Measurements from ENCODE around the gene CCDC183.
"Not testable (repeated sequence)": the region's sequence is repeated elsewhere in the genome, so short reads cannot be mapped to it uniquely, and the experiment has no call there.

The CCDC183 gene

DNA sequence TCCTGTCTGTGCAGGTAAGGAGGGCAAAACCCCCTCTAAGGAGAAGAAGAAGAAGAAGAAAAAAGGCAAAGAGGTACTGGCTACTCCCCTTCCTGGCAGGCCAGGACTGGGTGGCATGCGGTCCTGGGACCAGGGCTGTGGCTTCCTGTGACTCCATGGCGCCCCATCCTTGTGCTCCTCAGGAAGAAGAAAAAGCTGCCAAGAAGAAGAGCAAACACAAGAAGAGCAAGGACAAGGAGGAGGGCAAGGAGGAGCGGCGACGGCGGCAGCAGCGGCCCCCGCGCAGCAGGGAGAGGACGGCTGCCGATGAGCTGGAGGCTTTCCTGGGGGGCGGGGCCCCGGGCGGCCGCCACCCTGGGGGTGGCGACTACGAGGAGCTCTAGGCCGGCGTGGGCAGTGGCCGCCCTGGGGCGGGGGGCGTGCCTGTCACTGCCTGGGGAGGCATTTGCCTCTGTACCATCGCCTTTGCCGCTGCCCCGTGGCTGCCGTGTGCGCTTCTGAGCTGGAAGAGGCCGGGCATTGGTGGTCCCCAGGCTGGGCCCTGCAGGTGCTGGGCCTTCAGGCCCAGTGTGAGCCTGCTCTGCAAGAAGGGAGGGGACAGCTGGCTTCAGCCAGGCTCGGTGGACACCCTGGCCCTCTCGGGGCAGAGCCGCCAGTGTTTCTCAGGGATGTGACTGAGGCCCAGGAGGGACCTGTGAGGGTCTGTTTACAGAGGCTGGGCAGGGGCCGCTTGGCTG, 44.2 kb downstream of the CCDC183 start:
- Mint-ChIP-seq H3K4me1 (ENCODE audit: low read depth in 2 of 2) (peaks cover 11 to 12% of the 10 kb centered on the region in 2 donors), H3K27ac (no peak overlapping the region), H3K27me3 (no peaks in the 10 kb centered on the region), H3K36me3 (ENCODE audit: insufficient read depth) (peaks cover 31% of the 10 kb centered on the region), H3K9me3 (no peaks in the 10 kb centered on the region), H3K4me3 (no peak overlapping the region)
- ATAC-seq (replicated peaks) (no peak), DNase-seq (no peak)

GRCh38 chr9:136840877-136841645, 44.9 kb downstream of the CCDC183 start:
- DNase-seq: no peak
- H3K4me3 Mint-ChIP-seq: peak overlapping the region in 1 of 2 donors; percentile 92
- peaks cover 11 to 12% of the 10 kb centered on the region in 2 donors for H3K4me1 Mint-ChIP-seq (ENCODE audit: low read depth in 2 of 2)
- no peak for ATAC-seq (replicated peaks)
- H3K36me3 Mint-ChIP-seq (ENCODE audit: insufficient read depth): peaks cover 31% of the 10 kb centered on the region
- H3K9me3 Mint-ChIP-seq: no peaks in the 10 kb centered on the region
- peak overlapping the region in 1 of 2 donors; percentile 88 for H3K27ac Mint-ChIP-seq
- H3K27me3 Mint-ChIP-seq: no peaks in the 10 kb centered on the region

GRCh38 chr9:136841646-136842379, 45.7 kb downstream of the CCDC183 start:
- Mint-ChIP-seq H3K36me3 (ENCODE audit: insufficient read depth) (peaks cover 38% of the 10 kb centered on the region), H3K4me3 (peak overlapping the region; percentile 91 to 92), H3K4me1 (ENCODE audit: low read depth in 2 of 2) (peaks cover 12 to 13% of the 10 kb centered on the region in 2 donors), H3K27ac (peak overlapping the region; percentile 79 to 88)
- not testable (repeated sequence) for H3K27me3 Mint-ChIP-seq; DNase-seq; H3K9me3 Mint-ChIP-seq; ATAC-seq (replicated peaks)

DNA sequence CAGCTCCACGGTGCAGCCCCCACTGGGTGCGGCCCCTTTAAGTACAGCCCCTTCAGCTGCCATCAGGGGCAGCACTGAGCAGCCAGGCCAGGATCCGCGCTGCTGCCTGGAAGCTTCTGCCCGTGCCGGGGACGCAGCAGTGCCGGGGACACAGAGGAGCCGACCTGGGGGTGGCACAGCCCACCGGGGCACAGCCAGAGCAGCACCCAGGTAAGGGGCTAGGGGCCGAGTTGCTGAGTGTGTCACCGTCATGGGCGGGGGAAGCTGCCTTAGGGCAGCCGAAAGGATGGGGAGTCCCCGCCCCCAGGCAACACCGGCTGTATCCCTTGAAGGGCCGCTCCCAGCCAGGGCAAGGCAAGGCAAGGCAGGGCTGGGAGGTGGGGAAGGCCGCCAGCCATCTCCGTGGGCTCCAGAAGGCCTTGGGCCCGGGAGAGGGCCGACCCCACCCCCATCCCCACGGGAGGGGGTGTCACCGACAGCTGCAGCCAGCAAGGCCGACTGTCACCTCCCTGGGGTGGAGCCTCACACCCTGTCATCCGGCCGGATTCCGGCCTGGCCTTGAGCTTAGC, 46.3 kb downstream of the CCDC183 start, which contains the start of gene AJM1:
Gene AJM1, plus strand, starts transcription at position 99 of the 569 bp plus-strand sequence. CDS start 1,937 bp downstream, outside the sequence.
- H3K9me3 Mint-ChIP-seq, H3K27me3 Mint-ChIP-seq: not testable (repeated sequence)
- H3K36me3 Mint-ChIP-seq (ENCODE audit: insufficient read depth): peaks cover 44% of the 10 kb centered on the region
- peaks cover 13% of the 10 kb centered on the region in 2 donors for H3K4me1 Mint-ChIP-seq (ENCODE audit: low read depth in 2 of 2)
- DNase-seq (peak; percentile 80 to 86 (median 81)), ATAC-seq (replicated peaks) (peak; percentile 90)
- H3K27ac Mint-ChIP-seq: peak within 1 kb of the TSS; percentile 79 to 88
- peak within 1 kb of the TSS; percentile 91 to 92 for H3K4me3 Mint-ChIP-seq

GRCh38 chr9:136843159-136843800, 47.1 kb downstream of the CCDC183 start:
- DNase-seq; H3K9me3 Mint-ChIP-seq; ATAC-seq (replicated peaks): not testable (repeated sequence)
- Mint-ChIP-seq H3K4me1 (ENCODE audit: low read depth in 2 of 2) (peaks cover 20% of the 10 kb centered on the region in 2 donors), H3K27ac (peak overlapping the region in 1 of 2 donors; percentile 70), H3K36me3 (ENCODE audit: insufficient read depth) (peaks cover 47% of the 10 kb centered on the region), H3K4me3 (peak overlapping the region; percentile 69 to 76), H3K27me3 (peaks cover 0 to 11% of the 10 kb centered on the region in 2 donors)

- Mint-ChIP-seq H3K4me1 (ENCODE audit: low read depth in 2 of 2) (peaks cover 20 to 22% of the 10 kb centered on the region in 2 donors), H3K27me3 (peaks cover 0 to 11% of the 10 kb centered on the region in 2 donors), H3K36me3 (ENCODE audit: insufficient read depth) (peaks cover 54% of the 10 kb centered on the region), H3K27ac (peak overlapping the region in 1 of 2 donors; percentile 70), H3K4me3 (peak overlapping the region; percentile 69 to 76)
- ATAC-seq (replicated peaks) (peak; percentile 3), DNase-seq (peak; percentile 55 to 66 (median 61))
- not testable (repeated sequence) for H3K9me3 Mint-ChIP-seq
These were observed 47.9 kb downstream of the CCDC183 start for GRCh38 chr9:136843801-136844740.

DNA sequence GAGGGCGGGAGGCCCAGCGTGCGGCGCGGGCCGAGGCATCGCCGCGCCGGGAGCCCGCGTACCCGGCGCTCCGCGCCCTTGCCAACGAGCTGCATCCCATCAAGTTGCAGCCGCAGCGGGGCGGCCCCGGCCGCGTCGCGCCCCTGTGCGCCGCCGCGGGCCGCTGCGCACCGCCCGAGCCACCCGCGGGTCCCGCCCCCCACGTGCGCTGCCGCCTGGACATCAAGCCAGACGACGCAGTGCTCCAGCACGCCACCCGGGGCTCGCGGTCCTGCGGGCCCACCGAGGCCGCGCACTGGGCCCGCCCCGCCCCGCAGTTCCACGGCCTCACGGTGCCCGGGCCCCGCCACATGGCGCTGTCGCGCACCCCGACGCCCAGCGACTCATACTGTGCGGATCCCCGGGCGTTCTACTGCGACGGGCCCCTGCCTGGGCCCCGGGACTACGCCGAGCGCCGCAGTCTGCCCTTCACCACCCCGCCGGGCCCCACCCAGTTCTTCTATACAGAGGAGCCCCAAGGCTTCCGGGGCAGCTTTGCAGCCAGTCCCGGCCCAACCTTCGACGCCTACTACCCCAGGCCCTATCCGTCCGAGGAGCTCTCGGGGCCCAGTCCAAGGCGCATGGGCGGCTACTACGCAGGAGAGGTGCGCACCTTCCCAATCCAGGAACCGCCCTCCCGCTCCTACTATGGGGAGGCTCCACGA, 48.8 kb downstream of the CCDC183 start:
- Mint-ChIP-seq H3K4me1 (ENCODE audit: low read depth in 2 of 2) (peaks cover 17 to 24% of the 10 kb centered on the region in 2 donors), H3K27me3 (peaks cover 0 to 11% of the 10 kb centered on the region in 2 donors), H3K4me3 (peak overlapping the region; percentile 33 to 54), H3K9me3 (no peaks in the 10 kb centered on the region), H3K36me3 (ENCODE audit: insufficient read depth) (peaks cover 55% of the 10 kb centered on the region), H3K27ac (peak overlapping the region in 1 of 2 donors; percentile 66)
- DNase-seq (no peak), ATAC-seq (replicated peaks) (no peak)

- DNase-seq: no peak
- Mint-ChIP-seq H3K36me3 (ENCODE audit: insufficient read depth) (peaks cover 57% of the 10 kb centered on the region), H3K27ac (peak overlapping the region in 1 of 2 donors; percentile 66), H3K4me3 (peak overlapping the region; percentile 33 to 64), H3K27me3 (peaks cover 0 to 11% of the 10 kb centered on the region in 2 donors), H3K9me3 (no peaks in the 10 kb centered on the region), H3K4me1 (ENCODE audit: low read depth in 2 of 2) (peaks cover 13 to 22% of the 10 kb centered on the region in 2 donors)
- no peak for ATAC-seq (replicated peaks)
These were observed 49.5 kb downstream of the CCDC183 start for GRCh38 chr9:136845465-136846260.

GRCh38 chr9:136846376-136847087, 50.4 kb downstream of the CCDC183 start:
- ATAC-seq (replicated peaks) (no peak), DNase-seq (no peak)
- H3K27me3 Mint-ChIP-seq: peaks cover 0 to 11% of the 10 kb centered on the region in 2 donors
- peak overlapping the region; percentile 41 for H3K27ac Mint-ChIP-seq
- peak overlapping the region; percentile 25 to 92 for H3K4me3 Mint-ChIP-seq
- no peaks in the 10 kb centered on the region for H3K9me3 Mint-ChIP-seq
- peaks cover 17 to 18% of the 10 kb centered on the region in 2 donors for H3K4me1 Mint-ChIP-seq (ENCODE audit: low read depth in 2 of 2)
- peaks cover 59% of the 10 kb centered on the region for H3K36me3 Mint-ChIP-seq (ENCODE audit: insufficient read depth)

DNA sequence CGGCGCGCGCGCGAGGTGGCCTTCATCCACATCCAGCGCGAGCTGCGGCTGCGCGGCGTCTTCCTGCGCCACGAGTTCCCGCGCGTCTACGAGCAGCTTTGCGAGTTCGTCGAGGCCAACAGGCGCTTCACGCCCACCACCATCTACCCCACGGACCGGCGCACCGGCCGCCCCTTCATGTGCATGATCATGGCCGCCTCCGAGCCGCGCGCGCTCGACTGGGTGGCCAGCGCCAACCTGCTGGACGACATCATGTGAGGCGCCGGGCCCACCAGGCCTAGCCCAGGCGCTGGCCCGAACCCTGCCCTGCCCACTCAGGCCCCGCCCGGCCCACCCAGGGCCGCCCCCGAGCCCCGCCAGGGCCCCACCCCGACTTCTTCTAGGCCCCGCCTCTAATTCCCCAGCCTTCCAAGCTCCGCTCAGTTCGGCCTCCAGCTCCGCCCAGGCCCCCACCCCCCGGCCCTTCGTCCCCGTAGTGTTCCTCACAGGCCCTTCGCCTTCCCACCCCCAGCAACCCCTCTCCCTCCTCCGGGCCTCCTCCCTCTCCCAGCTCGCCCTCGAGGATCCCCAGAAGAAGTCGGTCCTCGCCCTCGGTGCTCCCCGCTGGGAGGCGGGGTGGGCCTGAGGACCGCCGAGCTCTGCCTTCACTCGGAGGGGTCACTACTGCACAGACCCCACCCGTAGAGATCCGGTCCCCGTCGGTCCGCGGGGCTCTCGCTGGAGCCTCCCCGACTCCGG, 51.1 kb downstream of the CCDC183 start:
- peaks cover 0 to 11% of the 10 kb centered on the region in 2 donors for H3K27me3 Mint-ChIP-seq
- no peak for DNase-seq
- H3K4me3 Mint-ChIP-seq: peak overlapping the region; percentile 92
- no peak for ATAC-seq (replicated peaks)
- peaks cover 58% of the 10 kb centered on the region for H3K36me3 Mint-ChIP-seq (ENCODE audit: insufficient read depth)
- peaks cover 15 to 16% of the 10 kb centered on the region in 2 donors for H3K4me1 Mint-ChIP-seq (ENCODE audit: low read depth in 2 of 2)
- no peaks in the 10 kb centered on the region for H3K9me3 Mint-ChIP-seq
- H3K27ac Mint-ChIP-seq: peak overlapping the region; percentile 93 to 94

Data from effector memory CD8-positive, alpha-beta T cell (primary cell).